A673 (cell line): Measurements from ENCODE around the gene EFCAB8. TPM values are rescaled to one million over a fixed set of nuclear protein-coding genes. Genes with fewer than 3 reads are reported as not detected.

ENCODE experiments used
- BruUV-seq: library from RNA; stranded (reverse); fragments of 400-500 nt; replicated peaks from 2 replicates; lab custom pipeline; 2021; lab: Mats Ljungman, UMichigan
- CTCF ChIA-PET: fragments of 300-600 bp; sonication (Branson Sonifier 250); formaldehyde crosslinking; loops from one replicate; lab custom pipeline; 2022; ENCODE audit warnings: antibody characterized with exemption; lab: Charles Lee
- POLR2A ChIA-PET: fragments of 300-600 bp; sonication (Branson Sonifier 250); formaldehyde crosslinking; loops from one replicate; lab custom pipeline; 2022; ENCODE audit warnings: antibody characterized with exemption; ENCODE audit not compliant: low non-redundant PET; lab: Charles Lee
- DNase-seq: peaks from one replicate; pipeline ENCODE4 v3.0.0-alpha.2; 2015; ENCODE audit warnings: low spot score
- H3K27ac ChIP-seq: fragments of 200-600 bp; sonication (generic); 2 replicates; pipeline ENCODE4 v1.5.1; 2016; ENCODE audit warnings: mixed run types, low read depth, mild to moderate bottlenecking, mixed read lengths, antibody characterized with exemption, low read length; ENCODE audit not compliant: poor library complexity, severe bottlenecking
- H3K27me3 ChIP-seq: fragments of 200-600 bp; sonication (generic); replicated peaks from 2 replicates; pipeline ENCODE4 v1.6.1; 2017; ENCODE audit warnings: mixed run types, low read depth, mild to moderate bottlenecking, mixed read lengths, antibody characterized with exemption, low read length; ENCODE audit not compliant: insufficient read depth, poor library complexity
- H3K36me3 ChIP-seq: fragments of 200-600 bp; sonication (generic); 2 replicates; pipeline ENCODE4 v1.6.1; 2016; ENCODE audit warnings: mixed run types, mild to moderate bottlenecking, mixed read lengths, antibody characterized with exemption, low read length; ENCODE audit not compliant: insufficient read depth, poor library complexity, severe bottlenecking
- H3K4me1 ChIP-seq: fragments of 200-600 bp; sonication (generic); 2 replicates; pipeline ENCODE4 v1.6.1; 2017; ENCODE audit warnings: mixed run types, mild to moderate bottlenecking, mixed read lengths, antibody characterized with exemption, low read length; ENCODE audit not compliant: insufficient read depth, poor library complexity, severe bottlenecking
- H3K4me3 ChIP-seq: fragments of 200-600 bp; sonication (generic); 2 replicates; pipeline ENCODE4 v1.5.1; 2016; ENCODE audit warnings: low read depth, mixed run types, mild to moderate bottlenecking, mixed read lengths, low read length; ENCODE audit not compliant: poor library complexity, severe bottlenecking
- H3K9me3 ChIP-seq: fragments of 200-600 bp; sonication (generic); 2 replicates; pipeline ENCODE4 v1.6.1; 2016; ENCODE audit warnings: mixed run types, low read depth, mild to moderate bottlenecking, mixed read lengths, antibody characterized with exemption, low read length; ENCODE audit not compliant: poor library complexity, severe bottlenecking
- CTCF ChIP-seq: fragments of 300-800, 200-600 bp; sonication (generic); conservative IDR thresholded peaks from 2 replicates; pipeline ENCODE4 v1.5.1; 2017; ENCODE audit warnings: low read depth, mild to moderate bottlenecking, antibody characterized with exemption, low read length, moderate library complexity, mixed read lengths
- EZH2 ChIP-seq: fragments of 200-600 bp; sonication (generic); IDR thresholded peaks from 2 replicates; pipeline ENCODE4 v1.6.1; 2017; ENCODE audit warnings: borderline replicate concordance, low read depth, mild to moderate bottlenecking, mixed read lengths, antibody characterized with exemption, low read length; ENCODE audit not compliant: poor library complexity, severe bottlenecking
- intact Hi-C: fragments of 100-400 bp; cut with micrococcal nuclease; formaldehyde crosslinking; loops from one replicate; pipeline ENCODE4 v1.10.0; 2022; ENCODE audit not compliant: unreplicated experiment
- total RNA-seq: library from RNA; stranded (reverse); gene quantifications from 2 replicates; pipeline ENCODE4 v1.2.3, GENCODE V29; 2021

EFCAB8 gene
- total RNA-seq, 1 experiment from 2014 or later, result not detected

- H3K9me3 ChIP-seq, result no peaks in the 10 kb centered on the region
- ChIA-PET CTCF (no interaction called here), POLR2A (no interaction called here)
- H3K36me3 ChIP-seq, result no peaks in the 10 kb centered on the region
- no peak overlapping the region for H3K27ac ChIP-seq
- no peaks in the 10 kb centered on the region for H3K4me1 ChIP-seq
- no peak for DNase-seq
- peaks cover 5% of the 10 kb centered on the region for H3K27me3 ChIP-seq
- TF ChIP-seq CTCF, result no peak
- no peak for TF ChIP-seq EZH2
- no peak overlapping the region for H3K4me3 ChIP-seq
- BruUV-seq, result no TSS peak
- intact Hi-C loops, result no loop called here
These were observed 63.7 kb downstream of the EFCAB8 start for GRCh38 chr20:32922466-32922865.

- no TSS peak for BruUV-seq
- H3K4me3 ChIP-seq, result no peak overlapping the region
- POLR2A ChIA-PET, result no interaction called here
- no peaks in the 10 kb centered on the region for H3K4me1 ChIP-seq
- H3K27me3 ChIP-seq, result peaks cover 5% of the 10 kb centered on the region
- no peak overlapping the region for H3K27ac ChIP-seq
- intact Hi-C loops, result no loop called here
- CTCF ChIA-PET, result no interaction called here
- H3K36me3 ChIP-seq, result no peaks in the 10 kb centered on the region
- no peak for DNase-seq
- no peak for TF ChIP-seq CTCF
- TF ChIP-seq EZH2, result no peak
- no peaks in the 10 kb centered on the region for H3K9me3 ChIP-seq
These were observed 66.1 kb downstream of the EFCAB8 start for GRCh38 chr20:32924781-32925180.

- Histone ChIP-seq H3K4me3 (no peak overlapping the region), H3K27me3 (peaks cover 5% of the 10 kb centered on the region), H3K4me1 (no peaks in the 10 kb centered on the region), H3K36me3 (no peaks in the 10 kb centered on the region), H3K9me3 (no peaks in the 10 kb centered on the region), H3K27ac (no peak overlapping the region)
- ChIA-PET CTCF (no interaction called here), POLR2A (no interaction called here)
- TF ChIP-seq CTCF (no peak), EZH2 (no peak)
- BruUV-seq, result no TSS peak
- intact Hi-C loops, result no loop called here
- no peak for DNase-seq
These were observed 66.9 kb downstream of the EFCAB8 start for GRCh38 chr20:32925481-32926196.
